HG02623 (cell line): ENCODE results near the gene APRT.

Experiments used
- ATAC-seq: cut with Tn5 transposase; IDR thresholded peaks from one replicate; pipeline ENCODE4 v1.9.1; 2021; ENCODE audit warnings: moderate library complexity; ENCODE audit not compliant: unreplicated experiment

The APRT gene

GRCh38 chr16:88842308-88842756, 30.6 kb upstream of the APRT start:
- ATAC-seq, result no peak

- ATAC-seq, result no peak
Measured at GRCh38 chr16:88841521-88842307, 30.0 kb upstream of the APRT start.

GRCh38 chr16:88840600-88841215, 29.0 kb upstream of the APRT start:
- no peak for ATAC-seq

GRCh38 chr16:88839745-88840599, 28.2 kb upstream of the APRT start:
- ATAC-seq, result no peak

GRCh38 chr16:88839026-88839529, 27.4 kb upstream of the APRT start:
- ATAC-seq, result no peak

GRCh38 chr16:88838566-88838965, 26.8 kb upstream of the APRT start:
- ATAC-seq, result no peak

- no peak for ATAC-seq
Measured at GRCh38 chr16:88837806-88838205, 26.1 kb upstream of the APRT start.

GRCh38 chr16:88836791-88837190, 25.1 kb upstream of the APRT start:
- ATAC-seq, result no peak

GRCh38 chr16:88835818-88836217, 24.1 kb upstream of the APRT start:
- ATAC-seq, result no peak

- no peak for ATAC-seq
Measured at GRCh38 chr16:88835383-88835782, 23.7 kb upstream of the APRT start.

GRCh38 chr16:88834670-88835069, 22.9 kb upstream of the APRT start:
- no peak for ATAC-seq

- no peak for ATAC-seq
Measured at GRCh38 chr16:88833086-88833485, 21.4 kb upstream of the APRT start.

- no peak for ATAC-seq
Measured at GRCh38 chr16:88831838-88832237, 20.1 kb upstream of the APRT start.

GRCh38 chr16:88830783-88831182, 19.1 kb upstream of the APRT start:
- no peak for ATAC-seq

GRCh38 chr16:88830258-88830657, 18.5 kb upstream of the APRT start:
- ATAC-seq, result no peak

GRCh38 chr16:88828711-88829110, 17.0 kb upstream of the APRT start:
- ATAC-seq, result no peak

GRCh38 chr16:88827727-88828126, 16.0 kb upstream of the APRT start:
- ATAC-seq, result no peak

GRCh38 chr16:88826070-88826840, 14.5 kb upstream of the APRT start:
- no peak for ATAC-seq

- ATAC-seq, result no peak
Measured at GRCh38 chr16:88825146-88825545, 13.4 kb upstream of the APRT start.

GRCh38 chr16:88824256-88825077, 12.7 kb upstream of the APRT start:
- no peak for ATAC-seq
